HG03469 (cell line): Measurements from ENCODE around the gene DECR2.

Experiments used
- ATAC-seq: cut with Tn5 transposase; IDR thresholded peaks from one replicate; pipeline ENCODE4 v1.9.1; 2021; ENCODE audit warnings: mild to moderate bottlenecking, moderate library complexity, moderate number of reproducible peaks; ENCODE audit not compliant: unreplicated experiment

DECR2 gene

DNA sequence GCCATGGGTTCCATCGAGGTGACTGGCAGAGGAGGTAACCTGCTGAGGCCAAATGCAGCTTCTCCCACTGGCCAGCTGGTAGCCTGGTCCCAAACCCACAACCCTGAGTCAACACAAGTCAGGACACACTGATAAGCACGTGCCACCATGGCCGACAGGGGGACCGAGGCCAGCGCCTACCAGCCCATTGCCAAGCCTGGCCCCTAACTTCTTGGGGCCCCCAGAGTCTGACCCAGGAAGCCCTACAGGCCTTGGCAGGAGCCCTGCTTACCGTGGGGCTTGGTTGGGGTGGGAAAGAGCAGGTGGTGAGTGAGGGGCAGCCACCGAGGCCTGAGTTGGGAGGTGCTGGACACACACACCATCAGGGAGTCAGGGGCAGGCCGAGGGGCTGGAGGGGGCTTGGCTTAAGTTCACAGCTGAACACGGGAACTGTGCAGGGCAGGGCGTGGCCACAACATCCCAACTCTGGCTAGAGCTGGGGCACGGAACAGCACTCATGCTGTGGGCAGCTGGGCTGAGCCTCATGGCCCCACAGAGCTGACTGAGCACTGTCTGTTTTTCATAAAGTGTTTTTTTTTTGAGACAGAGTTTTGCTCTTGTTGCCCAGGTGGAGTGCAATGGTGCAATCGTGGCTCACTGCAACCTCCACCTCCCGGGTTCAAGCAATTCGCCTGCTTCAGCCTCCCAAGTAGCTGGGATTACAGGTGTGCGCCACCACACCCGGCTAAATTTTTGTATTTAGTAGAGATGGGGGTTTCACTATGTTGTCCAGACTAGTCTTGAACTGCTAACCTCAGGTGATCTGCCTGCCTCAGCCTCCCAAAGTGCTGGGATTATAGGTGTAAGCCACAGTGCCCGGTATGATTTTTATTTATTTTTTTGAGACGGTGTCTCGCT lies 36.8 kb upstream of the DECR2 start:
- no peak for ATAC-seq

DNA sequence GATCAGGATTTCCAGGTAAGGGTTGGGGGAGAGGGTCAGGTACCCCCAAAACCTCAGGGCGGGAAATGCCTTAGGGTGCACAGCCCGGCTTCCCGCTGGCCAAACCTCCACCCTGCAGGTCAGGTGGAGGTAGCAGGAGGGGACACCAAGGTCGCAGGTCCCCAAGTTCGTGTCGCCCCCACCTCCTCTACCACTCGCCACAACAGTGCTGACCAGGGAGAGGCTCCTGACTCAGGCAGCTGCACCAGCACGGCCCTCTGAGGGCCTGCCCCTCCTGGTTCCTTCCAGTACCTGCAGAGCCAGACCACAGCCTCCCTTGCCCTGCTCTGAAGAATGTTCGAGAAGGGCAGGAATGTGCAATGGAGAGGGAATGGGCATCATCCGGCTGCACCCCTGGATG lies 35.2 kb upstream of the DECR2 start:
- ATAC-seq = no peak

DNA sequence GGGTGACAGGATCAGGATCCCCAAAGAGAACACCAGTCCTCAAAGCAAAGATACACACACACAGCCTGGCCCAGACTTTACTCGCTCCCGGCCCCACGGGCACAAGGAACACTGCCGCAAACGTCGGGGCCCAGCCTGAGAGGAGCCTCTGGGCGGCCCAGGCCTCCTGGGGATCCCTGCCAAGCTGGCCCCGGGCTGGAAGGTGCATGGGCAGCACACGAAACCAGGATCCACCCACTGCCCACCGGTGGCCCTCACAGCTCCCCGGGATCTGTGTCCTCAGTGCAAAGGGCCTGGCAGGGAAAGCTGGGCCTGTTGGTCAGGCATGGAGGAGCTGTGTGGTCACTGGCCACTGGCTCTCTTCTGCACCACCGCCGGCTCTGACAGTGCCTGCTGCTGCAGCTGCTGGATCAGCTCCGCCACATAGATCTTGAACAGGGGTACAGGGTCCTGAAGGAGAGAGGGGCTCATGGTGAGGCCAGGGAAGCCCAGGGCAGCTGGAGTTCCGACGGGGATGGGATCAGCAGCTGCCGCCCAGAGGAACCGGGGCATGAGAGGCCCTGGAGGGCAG lies 34.3 kb upstream of the DECR2 start:
- ATAC-seq = no peak

DNA sequence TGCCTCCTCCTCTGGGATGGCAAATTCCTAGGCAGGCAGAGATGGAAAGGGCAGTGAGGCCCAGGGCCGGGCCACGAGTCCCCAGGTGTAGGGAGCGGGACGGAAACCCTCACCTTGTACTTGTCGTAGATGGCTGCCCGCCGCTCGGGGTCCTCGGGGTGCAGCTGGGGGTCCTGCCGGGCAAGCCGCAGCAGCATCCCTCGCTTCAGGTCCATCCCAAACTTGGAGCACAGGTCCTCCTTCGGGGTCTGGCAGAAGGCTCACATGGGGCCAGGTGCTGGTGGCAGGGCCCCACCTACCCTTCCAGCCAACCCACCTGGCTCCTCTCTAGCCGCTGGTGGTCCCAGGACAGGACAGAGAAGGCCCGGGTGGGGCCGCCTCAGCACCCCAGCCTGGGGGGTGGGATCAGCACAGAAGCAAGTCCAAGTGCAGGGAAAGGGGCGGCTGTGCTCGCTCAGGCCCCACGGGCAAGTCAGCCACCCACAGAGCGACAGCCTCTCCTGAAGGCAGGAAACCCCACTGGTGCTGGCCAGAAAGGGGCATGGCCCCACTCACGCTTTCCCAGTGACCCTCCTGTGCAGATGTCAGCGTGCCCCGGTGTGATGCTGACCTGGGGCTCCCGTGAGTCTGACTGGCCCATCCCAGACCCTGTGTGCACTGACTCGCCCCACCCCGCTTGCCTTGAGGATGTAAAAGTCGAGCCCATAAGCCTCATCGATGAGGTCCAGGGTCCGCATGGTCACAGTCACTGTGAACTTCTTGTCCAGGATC lies 33.1 kb upstream of the DECR2 start:
- ATAC-seq = no peak

DNA sequence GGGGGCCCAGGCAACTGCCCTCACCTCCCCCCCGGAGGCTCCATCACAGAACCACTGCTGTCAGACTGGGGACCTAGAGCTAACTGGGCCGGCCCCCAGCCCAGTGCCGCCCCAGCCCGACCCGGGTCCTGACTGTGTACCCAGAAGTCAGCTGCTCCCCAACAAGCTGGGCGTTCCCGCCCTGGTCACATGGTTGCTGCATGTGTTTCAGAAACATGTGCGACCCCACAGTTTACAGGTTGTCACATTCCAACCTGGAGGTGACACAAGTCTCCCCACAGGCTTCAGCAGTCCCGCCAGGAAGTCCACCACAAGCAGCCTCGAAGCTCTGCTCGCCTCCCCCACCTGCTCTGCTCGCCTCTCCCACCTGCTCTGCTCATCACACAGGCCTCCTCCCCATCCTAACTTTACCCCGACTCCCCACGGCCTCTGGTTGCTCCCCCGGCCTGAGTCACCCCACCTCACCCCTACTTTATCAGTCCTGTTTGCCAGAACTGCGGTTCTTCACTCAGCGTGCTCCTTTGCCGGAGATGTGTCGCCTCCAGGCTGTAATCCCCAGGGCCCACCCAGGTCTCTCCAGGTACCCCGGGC lies 32.3 kb upstream of the DECR2 start:
- ATAC-seq = no peak

DNA sequence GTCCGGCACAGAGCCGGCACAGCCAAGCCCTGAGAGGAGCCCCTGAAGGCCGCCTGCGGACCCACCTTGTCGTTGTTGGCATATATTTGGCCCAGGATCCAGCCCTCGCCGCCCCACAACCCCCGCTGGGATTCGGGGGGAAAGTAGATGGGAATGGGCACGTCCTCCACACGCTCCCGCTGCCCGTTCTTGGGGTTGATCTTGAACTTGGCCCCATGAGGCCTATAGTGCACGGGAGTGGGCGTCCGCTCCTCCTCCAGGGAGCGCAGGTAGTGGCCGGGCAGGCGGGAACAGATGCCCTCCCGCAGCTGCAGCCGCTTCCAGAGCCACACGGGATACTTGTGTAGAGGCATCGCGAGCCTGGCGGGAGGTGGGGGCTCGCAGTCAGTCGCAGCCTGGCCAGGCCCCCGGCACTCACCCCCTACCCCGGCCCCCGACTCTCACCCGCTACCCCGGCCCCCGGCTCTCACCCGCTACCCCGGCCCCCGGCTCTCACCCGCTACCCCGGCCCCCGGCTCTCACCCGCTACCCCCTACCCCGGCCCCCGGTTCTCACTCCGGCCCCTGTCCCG lies 31.7 kb upstream of the DECR2 start:
- no peak for ATAC-seq

DNA sequence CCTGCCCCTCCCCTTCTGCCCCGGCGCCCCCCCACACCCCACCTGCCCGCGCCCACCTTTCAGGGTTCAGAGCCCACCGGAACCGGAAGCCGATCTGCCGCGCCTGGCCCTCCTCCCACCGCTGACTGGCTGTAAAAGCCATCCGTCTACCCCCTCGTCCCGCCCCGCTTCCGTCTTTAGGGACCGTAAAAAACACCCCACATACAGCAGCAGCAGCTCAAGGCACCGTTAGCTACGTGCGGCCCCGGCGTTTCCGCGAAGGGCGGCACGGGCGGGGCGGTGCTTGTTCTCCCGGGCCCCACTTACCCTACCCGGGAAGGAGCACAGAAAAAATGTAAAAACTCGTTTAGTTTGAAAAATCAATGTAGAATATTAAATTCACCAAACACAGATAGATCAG lies 31.2 kb upstream of the DECR2 start, which contains the start of gene MRPL28:
MRPL28 (minus strand) TSS at position 96 of the 400 bp plus-strand sequence. CDS start 320 bp downstream, outside the sequence.
- no peak for ATAC-seq

DNA sequence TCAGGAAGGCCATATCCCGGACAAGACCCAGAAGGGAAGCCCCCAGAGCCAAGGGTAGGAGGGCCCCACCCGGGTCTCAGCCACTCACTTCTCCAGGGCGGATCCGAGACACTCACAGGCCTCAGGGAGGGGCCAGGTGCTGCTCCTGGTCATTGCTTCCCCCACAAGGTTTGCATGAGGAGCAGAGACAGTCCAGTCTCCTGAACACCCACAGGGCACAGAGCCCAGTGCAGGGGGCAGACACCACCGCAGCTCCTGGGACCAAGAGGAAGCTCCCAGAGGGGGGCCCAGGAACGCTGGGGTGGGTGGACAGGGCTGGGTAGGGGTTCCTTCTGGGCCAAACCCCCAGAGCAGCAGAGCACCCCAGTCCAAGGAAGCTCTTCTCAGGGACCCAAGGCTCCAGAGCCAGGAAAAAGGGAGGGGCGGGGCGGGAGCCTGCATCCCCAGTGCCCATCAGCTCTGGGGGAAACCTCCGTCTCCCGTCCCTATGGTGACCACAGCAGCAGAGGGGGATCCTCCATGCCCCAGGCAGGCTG lies 30.6 kb upstream of the DECR2 start:
- no peak for ATAC-seq

DNA sequence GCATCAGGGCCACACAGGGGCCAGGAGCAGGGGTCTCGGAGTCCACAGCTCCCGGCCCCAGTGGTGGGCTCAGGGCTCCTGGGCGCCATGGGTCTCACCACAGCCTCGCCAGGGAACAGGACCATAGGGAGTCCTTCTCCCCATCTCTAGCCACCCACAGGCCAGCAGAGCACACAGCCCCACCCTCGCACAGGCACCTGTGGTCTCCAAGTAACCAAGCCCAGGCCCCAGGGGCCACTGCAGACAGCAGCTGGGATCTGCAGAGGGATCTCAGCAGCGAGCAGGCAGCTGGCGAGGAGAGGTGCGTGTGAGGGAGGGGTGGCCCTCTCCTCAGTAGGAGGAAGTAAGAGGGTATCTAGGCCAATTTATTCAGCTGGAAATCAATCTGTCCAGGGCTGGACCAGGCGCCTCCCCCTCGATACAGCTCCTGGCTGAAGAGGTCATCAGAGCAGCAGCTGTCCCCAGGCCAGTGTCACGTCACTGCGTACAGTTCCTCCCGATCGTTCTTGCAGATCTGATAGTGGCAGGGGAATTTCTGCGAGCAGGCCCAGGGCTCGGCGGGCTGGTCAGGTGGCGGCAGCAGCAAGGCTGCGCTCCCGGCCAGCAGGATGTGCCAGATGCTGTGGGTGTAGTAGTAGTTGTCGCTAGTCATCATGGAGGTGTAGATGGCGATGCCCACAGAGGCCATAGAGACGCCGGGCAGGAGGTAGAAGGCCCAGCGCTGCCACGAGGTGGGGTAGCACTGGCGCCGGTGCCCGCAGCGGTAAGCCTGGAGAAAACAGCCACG lies 30.0 kb upstream of the DECR2 start:
- ATAC-seq = no peak

DNA sequence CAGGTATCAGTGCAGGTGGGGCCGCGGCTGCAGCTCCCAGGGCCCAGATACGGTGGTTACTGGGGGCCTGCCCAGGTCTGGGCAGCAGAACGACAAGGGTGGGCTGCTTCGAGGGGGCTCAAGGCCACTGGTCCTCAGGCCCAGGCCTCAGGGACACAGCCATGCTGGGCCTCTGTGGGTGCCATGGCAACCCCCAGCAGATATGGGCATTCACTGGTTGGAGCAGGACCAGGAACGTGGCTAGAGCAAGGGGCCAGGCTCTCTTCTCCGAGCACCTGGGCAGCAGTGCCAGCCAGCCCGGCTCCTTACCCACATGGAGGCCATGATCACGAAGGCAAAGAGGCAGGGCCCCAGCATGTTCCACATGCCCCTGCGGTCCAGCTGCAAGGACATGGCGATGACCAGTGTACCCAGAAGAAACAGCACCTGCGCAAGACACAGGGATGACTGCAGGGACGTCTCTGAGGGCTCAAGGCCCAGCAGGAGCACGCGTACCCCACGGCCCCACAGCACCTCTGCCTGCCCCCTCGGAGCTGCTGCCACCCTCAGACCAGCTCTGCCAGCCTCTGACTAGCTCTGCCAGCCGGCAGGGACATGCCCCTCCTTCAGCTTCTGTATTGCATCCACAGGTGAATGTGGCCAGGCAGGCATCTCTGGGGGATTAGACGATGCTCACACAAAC lies 29.2 kb upstream of the DECR2 start:
- no peak for ATAC-seq

DNA sequence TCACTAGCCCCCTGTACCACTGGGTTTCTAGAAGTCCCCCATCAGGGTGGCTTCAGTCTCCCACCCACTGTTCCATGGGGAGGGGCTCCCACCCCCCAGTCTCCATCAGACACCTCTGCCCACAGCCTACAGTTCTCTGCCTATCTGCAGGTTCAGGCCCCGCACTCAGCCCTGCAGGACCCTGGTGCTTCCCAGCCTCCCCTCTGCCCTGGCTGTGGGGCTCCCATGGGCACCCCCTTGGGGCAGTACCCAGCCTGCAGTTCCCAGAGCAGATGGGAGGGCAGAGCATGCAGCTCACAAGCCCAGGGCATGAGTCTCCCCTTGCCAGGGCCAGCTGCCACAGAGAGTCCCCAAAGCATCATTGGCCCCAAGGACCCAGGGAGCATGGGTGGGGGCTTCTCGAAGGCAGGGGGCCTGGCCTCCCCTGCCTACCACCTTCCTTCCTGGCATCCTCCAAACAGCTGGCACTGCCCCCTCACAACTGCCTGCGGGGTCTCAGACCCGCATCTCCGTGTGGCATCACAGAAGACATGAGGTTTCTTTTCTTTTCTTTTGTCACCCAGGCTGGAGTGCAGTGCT lies 28.6 kb upstream of the DECR2 start:
- ATAC-seq = no peak

DNA sequence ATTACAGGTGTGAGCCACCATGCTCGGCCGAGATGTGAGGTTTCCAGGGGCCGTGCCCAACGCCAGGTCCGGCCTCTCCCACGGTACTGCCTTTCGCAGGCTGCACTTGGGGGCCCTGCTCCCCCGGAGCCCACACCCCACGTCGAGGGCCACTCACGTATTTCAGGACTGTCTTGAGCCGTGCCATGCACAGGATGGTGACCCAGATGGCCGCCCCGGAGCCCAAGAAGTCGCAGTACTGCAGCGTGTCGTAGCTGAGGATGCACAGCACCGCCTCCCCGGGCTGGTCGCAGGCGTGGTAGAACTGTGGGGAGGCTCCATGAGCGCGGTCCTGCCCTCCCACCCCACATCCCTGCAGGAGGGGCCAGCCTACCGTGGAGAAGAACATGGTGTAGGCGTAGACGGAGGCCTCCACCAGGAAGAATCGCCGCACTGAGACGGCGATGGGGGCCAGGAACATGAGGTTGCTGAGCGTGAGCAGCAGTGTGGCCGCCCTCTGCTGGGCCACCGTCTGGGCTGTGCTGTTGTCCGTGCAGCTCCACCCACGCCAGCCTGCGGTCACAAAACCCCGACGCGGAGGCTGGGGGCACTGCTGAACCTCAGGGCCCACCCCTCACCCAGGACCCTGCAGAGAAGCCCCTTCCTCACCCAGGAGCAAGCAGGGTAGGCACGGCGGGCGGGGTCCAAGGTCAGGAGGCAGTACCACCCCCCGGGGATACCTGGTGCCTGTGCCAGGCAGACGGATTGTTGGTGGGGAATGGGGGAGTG lies 27.7 kb upstream of the DECR2 start:
- no peak for ATAC-seq

DNA sequence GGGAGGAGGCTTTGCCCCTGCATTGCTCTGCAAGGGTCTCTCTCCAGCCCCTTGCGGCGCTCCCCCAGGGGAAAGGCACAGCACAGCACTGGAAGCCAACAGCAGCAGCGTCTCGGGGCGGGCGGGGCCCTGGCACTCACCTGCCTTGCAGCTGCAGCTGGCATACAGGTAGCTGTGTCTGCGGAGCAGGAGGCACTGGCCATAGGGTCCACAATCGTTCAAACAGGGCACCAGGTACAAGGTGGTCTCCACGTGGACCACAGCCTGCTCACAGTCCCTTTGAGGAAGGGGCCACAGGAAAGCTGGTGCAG lies 27.1 kb upstream of the DECR2 start:
- no peak for ATAC-seq

DNA sequence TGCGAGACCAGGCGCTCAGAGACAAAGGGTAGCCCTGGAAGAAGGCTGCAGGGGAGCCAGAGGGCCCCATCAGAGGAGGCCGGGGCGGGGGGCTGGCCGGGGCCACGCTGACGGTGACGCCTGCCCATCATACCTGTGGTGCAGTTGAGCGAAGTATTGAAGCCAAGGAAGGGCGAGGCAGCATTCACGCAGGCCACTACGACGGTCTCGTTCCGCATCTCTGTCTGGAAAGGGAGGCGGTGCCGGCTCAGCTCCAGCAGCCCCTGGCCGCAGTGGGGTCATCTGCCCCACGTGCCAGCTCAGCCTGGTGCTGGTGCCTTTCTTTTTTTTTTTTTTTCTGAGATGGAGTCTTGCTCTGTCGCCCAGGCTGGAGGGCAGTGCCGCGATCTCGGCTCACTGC lies 26.5 kb upstream of the DECR2 start:
- no peak for ATAC-seq

DNA sequence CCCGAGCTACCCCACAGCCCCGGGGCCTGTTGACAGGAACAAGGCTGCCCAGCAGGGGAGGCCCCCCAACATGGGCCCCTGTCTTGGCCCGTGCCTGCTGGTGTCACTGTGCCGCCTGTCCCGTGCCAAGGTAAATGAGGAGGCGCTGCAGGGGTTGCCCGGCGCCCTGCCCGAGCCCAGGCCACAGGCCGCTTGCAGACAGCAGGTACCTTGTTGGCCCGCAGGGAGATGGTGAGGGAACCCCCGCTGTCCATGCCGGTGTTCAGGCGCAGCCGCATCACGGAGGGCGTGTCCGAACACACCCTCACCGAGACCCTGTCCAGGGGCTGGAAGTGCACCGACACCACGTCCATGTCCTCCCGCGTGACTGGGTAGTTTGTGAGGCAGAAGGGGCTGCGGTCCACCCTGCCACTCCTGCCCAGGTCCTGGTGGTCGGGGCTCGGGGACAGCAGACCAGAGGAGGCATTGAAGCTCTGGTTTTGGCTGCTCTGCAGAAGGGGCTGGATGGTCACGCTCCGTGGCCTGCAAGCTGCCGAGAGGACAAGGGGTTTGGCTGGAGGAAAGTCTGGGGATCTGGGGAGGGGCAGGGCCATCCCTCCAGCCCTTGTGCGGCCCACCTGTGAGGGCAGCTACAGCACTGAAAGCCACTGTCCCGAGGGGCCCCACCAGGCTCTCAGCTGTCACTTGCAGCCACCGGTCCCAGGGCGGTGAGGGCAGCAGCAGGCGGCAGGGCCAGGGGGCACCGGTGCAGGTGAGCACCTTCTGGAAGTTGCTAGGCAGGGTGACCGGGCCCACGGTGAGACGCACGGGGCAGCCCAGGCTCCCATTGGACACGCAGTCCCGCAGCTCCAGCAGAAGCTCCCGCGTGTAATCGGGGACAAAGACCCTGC lies 25.5 kb upstream of the DECR2 start:
- ATAC-seq = no peak

DNA sequence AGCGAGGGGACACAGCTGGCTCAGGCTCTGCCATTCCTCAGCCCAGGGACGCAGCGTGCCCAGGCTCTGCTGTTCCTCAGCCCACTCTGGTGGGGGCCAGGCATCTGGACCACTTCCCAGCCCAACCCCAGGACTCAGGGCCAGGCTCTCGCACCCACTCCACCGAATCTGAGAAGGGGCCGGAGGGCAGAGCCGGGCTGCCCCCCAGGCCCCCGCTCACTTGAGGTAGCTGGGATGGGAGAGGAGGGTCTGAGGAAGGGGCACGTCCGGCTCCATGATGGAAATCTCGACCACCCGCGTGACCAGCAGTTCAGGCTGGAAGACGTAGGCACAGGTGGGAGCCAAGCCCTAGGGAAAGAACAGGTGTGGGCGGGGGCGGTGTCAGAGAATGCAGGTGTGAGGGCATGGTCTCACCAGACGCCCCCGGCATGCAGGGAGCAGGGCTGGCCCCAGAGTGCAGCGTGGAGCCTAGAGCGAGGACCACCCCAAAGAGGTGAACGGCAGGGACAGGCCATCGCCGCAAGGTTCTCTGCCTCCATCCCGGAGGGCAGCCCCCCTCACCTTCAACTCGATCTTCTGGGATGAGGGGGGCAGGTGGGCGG lies 24.8 kb upstream of the DECR2 start:
- no peak for ATAC-seq

DNA sequence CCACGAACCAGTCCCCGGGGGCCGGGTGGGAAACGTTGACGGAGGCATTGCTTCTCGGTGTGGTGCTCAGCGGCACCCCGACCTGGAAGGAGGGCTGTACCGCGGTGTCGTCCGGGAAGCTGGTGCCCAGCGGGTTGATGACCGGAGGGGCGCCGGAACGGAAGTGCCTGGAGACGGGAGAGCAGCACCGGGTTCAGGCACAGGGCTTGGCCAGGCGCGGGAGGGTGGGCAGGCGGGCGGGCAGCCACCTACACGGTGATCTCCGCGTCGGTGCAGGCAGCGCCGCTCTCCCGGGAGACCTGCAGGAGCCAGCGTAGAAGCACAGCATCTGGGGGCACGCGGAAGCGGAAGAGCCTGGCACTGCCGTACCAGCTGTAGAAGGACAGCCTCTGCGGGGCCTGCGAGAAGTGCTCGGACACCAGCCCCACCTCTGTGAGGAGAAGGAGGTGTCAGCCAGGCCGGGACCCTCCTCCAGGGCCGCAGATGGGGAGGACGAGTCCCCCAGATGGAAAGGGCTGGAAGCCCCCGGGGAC lies 24.2 kb upstream of the DECR2 start:
- ATAC-seq = no peak
